HG03558 (cell line): Measurements from ENCODE around the gene ITSN2.
"Not testable (repeated sequence)": the region's sequence is repeated elsewhere in the genome, so short reads cannot be mapped to it uniquely, and the experiment has no call there.

Experiments
- ATAC-seq: cut with Tn5 transposase; IDR thresholded peaks from one replicate; pipeline ENCODE4 v1.9.1; 2021; ENCODE audit warnings: moderate number of reproducible peaks; ENCODE audit not compliant: unreplicated experiment; ENCODE audit errors: extremely low read depth

ITSN2 gene

DNA sequence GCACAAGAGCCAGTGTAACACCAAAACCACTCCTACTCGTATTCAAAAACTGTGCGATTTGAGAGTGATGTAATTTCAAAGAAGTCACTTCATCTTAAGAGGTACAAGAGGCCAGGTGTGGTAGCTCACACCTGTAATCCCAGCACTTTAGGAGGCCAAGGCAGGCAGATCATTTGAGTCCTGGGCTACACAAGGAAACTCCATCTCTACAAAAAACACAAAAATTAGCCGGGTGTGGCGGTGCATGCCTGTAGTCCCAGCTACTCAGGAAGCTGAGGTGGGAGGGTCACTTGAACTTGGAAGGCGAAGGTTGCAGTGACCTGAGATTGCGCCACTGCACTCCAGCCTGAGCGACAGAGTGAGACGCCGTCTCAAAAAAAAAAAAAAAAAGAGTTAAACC, 21.2 kb downstream of the ITSN2 start:
- ATAC-seq: not testable (repeated sequence)

DNA sequence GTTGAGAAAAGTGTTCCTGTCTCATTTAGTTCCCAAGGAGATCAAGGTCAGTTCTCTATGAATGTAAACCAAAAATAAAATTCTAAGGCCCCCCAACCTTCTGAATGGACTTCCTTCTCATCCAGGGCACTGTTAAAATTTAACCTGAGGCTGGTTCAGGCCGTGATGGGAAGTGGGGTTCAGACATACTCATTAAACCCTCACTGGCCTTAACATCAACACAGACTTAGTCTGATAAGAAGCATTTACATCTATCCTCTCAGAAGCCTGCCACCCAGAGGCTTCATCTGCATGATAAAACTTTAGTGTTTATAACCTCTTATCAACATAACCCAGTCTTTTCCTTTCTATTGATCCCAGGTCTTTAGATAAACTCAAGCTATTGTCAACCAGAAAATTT, 22.4 kb downstream of the ITSN2 start:
- no peak for ATAC-seq

DNA sequence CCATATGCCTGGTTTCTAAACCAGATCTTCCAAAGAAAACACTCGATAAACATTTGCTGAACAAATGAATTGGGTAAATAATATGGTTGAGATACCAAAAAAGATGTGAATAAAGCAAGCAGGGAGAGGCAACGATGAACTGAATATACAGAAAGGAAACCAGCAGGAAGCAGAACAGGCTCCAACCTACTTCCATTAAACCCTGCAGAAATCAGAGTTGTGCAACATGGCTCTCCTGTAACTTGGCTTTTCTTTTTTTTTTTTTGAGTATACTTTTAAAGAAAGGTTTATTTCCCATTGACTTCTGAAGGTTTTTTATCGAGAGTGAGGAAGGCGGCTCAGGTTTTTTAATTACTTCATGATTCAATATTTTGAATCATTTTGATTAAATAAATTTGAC, 23.5 kb downstream of the ITSN2 start:
- no peak for ATAC-seq

DNA sequence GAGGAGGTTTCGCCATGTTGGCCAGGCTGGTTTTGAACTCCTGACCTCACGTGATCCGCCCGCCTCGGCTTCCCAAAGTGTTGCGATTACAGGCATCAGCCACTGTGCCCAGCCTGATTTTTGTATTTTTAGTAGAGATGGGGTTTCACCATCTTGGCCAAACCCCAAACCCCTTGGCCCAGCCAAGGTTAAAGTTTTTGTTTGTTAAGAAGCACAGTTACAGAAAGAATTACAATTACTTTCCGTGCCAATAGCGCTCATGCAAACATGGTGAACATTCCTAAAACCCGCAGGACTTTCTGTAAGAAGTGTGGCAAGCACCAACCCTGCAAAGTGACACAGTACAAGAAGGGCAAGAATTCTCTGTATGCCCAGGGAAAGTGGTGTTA, 26.1 kb downstream of the ITSN2 start:
- no peak for ATAC-seq

DNA sequence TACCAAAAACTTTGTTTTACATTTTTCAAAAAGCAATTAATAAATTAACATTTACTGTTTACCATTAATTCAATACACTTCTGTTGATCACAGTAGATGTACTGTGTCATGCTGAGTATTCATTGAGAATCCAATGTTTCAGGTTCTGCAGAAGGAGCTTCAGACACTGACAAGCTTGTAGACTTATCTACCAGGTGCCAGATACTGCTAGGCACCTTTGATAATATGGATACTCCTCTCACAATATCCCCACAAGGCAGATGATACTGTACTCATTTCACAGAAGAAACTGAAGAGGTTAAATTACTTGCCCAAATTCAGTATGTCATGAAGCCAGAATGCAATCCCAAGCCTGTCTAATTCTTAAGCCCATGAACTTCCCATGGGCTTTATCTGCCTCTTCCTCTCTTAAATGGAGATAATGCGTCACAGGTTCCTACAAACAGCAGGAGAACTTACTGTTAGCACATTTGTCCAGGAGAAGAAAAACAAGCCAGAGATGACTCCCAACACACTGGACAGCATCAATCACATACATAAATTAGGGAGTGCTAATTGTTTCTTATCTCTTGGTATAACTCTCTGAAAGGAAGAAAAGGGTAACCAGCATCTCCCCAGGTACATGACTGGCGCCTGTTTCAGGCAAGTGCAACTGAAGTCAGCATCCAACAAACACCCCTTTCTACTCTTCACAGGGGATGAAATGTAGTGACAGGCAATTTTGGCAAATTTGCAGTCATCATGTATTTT, 27.4 kb downstream of the ITSN2 start:
- ATAC-seq: no peak

DNA sequence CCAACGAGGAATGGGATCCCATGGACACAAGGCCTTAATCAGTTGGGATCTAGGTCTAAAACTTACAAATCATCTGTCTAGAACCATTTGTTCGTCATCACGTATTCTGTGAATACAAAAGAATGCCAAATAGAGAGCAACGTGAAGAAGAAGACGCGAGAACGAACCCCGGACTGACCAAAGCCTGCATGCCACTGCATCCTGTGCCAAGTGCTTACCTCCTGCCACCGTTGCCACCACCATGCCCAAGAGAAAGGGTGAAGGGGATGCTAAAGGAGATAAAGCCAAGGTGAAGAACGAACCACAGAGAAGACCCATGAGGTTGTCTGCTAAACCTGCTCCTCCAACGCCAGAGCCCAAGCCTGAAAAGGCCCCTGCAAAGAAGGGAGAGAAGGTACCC, 30.2 kb downstream of the ITSN2 start:
- no peak for ATAC-seq

DNA sequence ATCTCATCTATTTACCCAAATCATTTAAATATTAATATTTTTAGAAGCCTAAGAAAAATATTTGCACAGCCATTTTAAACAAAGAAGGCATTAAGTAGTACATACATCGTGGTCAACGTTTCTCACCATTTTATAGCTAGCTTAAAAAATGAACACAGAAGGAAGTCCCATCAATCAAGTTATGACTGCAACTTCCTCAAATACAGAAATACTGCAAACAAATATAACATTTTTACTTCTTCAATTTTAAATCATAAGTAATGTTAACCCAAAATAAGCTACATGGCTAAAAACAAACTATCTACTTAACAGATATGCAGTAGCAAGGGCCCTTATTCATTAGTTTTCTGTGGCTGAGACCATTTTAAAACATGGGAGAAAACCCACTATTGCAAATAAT, 30.6 kb downstream of the ITSN2 start:
- ATAC-seq: no peak

DNA sequence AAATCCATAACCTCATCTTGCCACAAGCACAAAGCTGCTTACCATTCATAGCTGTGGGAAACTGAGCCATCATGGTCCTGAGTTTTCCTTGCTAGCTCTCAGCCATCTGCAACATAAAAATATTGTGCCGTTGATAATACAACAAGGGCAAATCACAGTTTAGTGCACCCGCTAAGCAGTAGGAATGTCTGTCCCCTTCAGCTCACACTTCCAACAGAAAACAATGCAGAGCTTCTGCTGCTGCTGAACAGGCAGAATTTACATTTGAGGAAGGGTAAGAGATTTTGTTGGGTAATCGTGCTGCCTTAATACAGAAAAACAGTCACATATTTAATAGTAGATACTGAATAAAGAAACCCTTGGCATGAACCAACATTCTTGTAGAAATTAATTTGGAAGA, 32.3 kb downstream of the ITSN2 start:
- ATAC-seq: no peak

DNA sequence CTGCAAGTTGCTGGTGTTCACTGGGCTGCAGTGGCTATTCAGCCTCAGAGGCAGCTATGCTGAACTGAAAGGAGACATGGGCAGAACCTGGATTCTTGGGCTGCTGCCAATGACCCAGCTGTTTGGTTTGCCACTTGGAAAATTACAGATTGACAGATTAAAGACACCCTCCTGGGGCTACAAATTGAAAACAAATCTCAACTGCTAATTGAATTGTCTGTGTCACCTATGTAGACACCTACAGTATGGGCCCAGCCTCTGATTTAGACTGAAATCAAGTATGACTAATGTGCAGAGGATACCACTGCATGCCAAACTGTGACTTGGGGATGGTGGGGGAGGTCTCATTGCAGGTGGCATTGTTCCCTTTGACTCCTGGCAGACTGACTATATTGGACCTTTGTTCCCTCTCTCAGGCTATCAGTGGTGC, 42.8 kb downstream of the ITSN2 start:
- no peak for ATAC-seq

DNA sequence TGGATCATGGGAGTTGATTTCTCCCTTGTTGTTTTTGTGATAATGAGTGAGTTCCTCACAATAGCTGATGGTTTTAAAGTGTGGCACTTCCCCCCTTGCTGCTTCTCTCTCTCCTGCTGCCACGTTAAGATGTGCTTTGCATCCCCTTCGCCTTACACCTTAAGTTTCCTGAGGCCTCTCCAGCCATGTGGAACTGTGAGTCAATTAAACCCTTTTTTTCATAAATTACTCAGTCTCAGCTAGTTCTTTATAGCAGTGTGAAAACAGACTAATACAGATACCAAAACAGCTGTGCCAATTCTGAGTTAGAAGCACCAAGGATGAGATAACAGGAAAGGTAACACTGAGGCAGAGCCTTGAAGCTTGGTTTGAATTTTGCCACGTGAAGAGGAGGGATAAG, 44.7 kb downstream of the ITSN2 start:
- ATAC-seq: peak; percentile 44

DNA sequence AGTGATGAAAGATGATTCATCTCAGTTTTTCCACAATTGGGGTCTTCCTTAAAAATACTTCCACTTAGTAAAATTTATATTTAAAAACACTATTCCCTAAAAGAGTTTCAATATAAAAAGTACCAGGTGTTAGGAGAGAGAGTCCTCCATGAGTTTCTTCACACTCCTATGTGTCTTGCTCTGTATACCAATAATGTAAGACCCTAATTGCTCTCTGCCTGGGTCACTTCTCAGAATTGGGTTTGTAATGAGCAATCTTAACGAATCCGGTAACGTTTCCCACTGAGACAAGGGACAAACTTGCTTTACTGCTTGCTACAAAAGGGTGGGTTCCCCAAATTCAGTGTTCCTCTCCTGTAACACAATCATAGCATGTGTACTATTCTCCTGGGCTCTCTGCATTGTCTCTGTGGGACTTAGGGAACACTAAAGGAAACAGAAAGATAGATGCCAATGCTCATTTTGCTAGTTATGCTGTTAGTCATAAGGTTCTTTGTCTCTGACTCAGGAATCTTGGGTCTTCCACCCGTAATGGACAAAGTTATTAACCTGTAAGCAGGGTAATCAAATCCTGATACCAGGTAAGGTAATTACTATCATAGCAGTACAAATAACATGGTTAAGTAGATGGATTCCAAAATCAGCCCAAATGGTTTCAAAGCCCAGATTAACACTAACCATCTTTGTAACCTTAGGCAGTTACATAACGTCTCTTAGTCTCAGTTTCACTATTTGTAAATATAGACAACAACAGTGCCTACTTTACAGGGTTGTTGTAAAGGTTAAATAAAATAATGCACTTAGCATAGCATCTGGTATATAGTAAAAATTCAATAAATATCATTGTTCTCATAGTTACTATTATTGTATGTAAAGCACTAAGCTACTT, 46.3 kb downstream of the ITSN2 start:
- no peak for ATAC-seq

DNA sequence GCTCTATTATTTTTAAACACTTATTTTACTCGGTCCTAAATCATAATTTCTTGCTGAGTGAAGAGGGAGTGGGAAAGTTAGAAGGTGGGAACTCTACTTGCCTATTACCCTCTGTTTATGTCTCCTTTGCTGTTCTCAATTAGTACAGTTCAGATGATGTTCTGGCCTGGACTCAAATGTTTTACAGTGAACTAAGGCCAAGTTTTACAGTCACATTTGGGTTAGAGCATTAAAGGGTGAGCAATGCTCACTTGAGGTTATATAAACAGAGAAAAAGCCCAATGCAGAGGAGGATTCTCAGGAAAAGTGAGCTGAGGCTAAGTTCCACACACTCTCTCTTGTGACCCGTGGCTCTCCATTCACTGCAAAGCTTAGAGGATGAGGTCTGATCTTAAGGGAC, 52.4 kb downstream of the ITSN2 start:
- ATAC-seq: no peak

DNA sequence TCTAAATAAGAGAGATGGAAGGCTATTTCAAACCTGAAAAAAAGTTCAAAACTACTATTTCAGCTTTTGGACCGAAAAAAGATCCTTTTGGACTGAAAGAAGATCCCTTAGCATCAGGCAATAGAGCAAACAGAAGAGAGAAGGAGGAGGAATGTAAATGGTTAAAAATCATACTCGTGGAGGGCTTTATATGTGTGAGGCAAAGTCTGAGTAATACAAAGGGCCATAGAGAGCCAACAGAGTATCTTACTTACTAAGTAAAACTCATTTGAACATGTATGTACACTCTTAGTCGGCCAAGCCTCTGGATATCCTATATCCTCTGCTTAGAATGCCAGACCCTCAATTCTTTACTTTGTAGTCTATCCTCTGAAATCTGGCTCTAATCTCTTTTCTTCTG, 55.7 kb downstream of the ITSN2 start:
- no peak for ATAC-seq

DNA sequence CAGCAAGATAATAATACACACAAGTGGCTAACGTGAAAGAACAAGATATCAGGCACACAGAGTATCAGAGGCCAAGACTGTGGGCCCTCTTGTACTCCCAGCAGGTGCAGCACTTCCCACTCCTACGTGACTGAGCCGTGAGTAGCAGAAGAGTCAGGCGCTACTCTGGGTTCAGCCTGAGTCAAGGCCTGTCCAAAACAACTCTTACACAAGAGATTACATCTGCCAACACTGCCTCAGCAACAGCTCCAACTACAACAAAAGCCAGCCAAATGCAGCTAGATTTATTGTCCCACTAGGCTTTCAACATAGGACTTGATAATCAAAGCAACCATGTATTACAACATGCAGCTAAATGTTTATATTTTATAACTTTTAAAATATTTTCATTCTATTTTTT, 56.2 kb downstream of the ITSN2 start:
- ATAC-seq: no peak

DNA sequence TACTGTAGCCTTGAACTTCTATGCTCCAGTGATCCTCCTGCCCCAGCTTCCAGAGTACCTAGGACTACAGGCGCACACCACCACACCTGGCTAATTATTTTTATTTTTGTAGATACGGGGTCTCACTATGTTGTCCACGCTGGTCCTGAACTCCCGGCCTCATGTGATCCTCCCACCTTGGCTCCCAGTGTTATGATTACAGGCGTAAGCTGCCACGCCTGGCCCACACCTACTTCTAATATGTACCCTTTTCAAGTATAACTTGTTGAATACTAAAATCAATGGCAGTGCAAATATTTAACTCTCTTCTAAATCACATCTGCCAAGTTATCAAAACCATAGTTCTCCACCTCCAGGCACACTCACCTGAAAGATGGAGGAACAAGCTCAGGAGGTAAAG, 58.7 kb downstream of the ITSN2 start:
- no peak for ATAC-seq

DNA sequence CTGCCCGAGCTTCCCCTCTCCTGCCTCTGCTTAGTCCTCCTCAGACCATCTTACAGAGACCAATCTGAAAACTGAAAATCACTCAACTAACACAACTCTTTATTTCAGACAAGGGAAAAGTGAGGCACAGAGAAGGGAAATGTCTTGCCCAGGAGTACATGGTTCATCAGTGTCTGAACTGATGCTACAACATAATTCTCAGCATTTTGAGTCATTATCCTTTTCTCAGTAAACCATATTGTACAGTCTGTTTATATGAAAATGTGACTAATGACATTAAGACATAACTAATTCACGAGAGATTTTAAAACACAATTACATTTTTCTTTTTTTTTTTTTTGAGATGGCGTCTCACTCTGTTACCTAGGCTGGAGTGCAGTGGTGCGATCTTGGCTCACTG, 62.7 kb downstream of the ITSN2 start:
- ATAC-seq: no peak

DNA sequence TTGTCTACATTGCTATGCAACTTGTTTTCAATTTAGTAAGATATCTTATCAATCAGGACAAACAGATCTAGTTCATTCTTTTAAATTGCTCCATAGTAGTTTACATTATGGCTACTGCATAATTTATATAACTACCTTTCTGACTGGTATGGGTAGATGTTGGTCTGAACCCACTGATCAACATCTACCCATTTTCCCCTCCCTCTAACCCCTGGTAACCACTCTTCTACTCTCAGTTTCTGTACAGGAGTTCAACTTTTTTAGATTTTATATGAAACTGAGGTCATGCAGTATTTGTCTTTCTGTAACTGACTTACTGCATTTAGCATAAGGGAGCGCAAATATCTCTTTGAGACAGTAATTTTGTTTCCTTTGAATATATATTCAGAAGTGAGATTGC, 73.2 kb downstream of the ITSN2 start:
- no peak for ATAC-seq

DNA sequence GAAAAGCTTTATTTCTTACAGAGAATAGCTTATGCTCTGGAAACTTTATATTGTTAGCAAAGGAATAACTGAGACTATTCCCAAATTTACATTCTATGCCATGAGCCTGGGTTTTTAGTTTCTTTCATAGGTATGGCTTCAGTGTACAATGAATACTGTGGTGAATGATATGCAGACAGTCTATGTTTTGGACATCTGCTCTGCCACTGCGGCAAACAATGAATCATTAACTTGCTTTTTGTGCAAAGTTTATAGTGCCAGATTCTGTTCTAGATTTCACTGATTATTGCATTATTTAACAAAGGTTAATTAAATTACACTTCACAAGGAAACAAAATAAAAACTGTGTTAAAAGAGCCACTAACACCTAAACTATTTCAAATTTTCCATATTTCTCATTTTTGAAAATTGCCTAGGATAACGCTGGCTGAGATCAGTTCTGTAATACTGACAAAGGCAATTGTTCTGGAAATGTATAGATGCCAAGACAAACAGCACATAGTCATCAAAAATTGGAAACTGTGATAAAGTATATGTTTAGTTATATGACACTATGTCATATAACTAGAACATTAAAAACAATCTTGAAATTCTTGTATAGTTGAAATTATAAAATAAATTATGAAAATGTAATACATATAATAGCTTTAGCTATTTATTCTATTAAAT, 74.7 kb downstream of the ITSN2 start:
- no peak for ATAC-seq

DNA sequence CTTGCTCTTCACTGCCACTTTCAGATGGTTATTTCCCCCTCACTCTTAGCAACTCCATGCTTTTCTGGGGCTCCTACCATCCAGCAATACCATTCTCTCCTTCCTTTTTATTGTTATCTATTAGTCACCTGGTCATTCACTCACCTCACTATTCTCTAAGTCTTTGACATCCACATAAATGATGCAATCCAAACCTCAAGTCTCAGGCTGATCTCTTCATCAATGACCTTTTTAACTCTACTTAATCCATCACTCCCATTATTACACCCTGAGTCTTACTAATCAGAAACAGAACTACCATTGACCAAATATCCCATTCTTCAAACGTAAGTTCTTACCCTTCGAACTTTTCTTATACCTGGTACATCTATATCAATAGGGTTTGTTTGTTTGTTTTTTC, 79.7 kb downstream of the ITSN2 start:
- ATAC-seq: no peak

DNA sequence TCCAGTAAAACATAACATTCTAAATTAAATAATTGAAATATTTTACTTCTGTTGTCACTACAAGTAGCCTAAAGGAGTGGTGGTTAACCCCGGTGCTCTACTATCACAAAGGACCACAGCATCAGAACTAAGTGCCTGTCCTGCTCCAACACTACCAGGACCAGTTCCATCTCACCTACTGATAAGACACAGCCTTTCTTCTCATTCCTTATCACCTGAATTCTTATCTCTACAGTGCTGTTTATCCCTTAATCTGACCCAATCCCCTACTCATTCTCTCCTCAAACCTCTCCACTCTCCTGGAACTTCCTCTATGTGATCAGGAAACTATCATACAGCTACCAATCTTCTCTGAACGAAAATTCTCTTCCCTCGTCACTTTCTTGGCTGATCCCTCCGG, 80.2 kb downstream of the ITSN2 start:
- no peak for ATAC-seq

DNA sequence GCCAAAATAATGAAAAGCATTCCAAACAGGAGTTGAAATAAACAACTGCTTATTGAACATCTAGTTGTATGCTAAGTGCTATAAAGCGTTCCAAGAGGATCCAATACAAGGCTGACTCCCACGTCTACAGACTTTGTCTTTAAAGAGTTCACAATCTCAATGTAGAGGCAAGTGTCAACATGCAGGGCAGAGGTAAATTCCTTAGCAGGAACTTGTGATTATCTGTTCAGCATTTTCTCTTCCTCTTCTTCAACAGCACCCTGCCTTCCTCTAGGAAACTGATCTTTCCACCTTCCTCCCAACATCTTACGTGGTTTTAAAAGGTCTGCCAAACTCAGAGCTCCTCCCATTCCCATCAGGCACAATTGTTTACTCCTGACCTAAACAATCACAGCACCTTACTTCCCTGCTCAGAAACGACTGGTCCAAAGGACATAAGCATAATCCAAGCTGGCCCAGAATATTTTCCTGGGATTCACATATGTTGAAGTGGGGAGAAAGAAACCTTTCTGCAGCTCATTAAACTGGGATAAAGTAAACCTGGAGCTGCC, 83.9 kb downstream of the ITSN2 start:
- ATAC-seq: no peak
